PC-3 (cell line): ENCODE results near the gene HPSE2.

Source experiments
- CTCF ChIP-seq: fragments of 300-600 bp; sonication (generic); conservative IDR thresholded peaks from 2 replicates; pipeline ENCODE4 v1.5.1; 2017; ENCODE audit warnings: antibody characterized with exemption, low read depth, mild to moderate bottlenecking, low read length
- EZH2phosphoT487 ChIP-seq: fragments of 300-600 bp; sonication (generic); IDR thresholded peaks from 2 replicates; pipeline ENCODE4 v1.6.1; 2018; ENCODE audit warnings: mild to moderate bottlenecking, antibody characterized with exemption, low read length, borderline replicate concordance

GRCh38 chr10:99280472-99280871 lies 44.8 kb upstream of the HPSE2 start:
- no peak for TF ChIP-seq CTCF
- TF ChIP-seq EZH2phosphoT487 = no peak
